CD4-positive, alpha-beta T cell treated with Interleukin-6 at 100 ng/mL for 8 hours (primary cell): Measurements from ENCODE around the gene RNGTT.
"Not testable (repeated sequence)": the region's sequence is repeated elsewhere in the genome, so short reads cannot be mapped to it uniquely, and the experiment has no call there.

Experiments
- DNase-seq: peaks from one replicate; pipeline ENCODE4 v3.0.0-alpha.2; 2020; ENCODE audit warnings: mixed read lengths, low spot score

The RNGTT gene

DNA sequence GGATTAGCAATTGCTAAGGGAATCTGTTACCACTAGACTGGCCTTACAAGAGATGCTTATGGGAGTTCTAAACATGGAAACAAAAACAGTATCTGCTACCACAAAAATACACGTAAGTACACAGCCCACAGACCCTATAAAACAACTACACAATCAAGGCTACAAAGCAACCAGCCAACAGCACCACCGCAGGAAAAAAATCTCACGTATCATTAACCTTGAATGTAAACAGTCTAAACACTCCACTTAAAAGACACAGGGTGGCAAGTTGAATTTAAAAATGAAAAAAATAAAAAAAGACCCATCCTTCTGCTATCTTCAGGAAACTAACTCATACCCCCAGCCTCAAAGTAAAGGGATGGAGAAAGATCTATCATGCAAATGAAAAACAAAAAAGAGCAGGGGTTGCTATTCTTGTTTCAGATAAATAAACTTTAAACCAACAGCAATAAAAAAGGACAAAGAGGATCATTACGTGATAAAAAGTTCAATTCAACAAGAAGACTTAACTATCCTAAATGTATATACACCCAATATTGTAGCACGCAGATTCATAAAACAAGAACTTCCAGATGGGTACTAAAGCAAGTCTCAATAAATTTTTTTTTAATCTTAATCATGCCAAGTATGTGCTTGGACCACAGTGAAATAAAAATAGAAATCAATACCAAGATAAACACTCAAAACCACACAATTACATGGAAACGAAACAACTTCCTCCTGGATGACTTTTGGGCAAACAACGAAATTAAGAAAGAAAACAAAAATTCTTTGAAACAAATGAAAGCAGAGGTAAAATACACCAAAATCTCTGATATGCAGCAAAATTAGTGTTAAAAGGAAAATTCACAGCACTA, 52.3 kb downstream of the RNGTT start:
- no peak for DNase-seq

GRCh38 chr6:88908598-88909548, 54.5 kb downstream of the RNGTT start:
- no peak for DNase-seq

- not testable (repeated sequence) for DNase-seq
Observed at GRCh38 chr6:88907148-88907547, 56.3 kb downstream of the RNGTT start.

- no peak for DNase-seq
Observed at GRCh38 chr6:88899569-88900316, 63.7 kb downstream of the RNGTT start.

GRCh38 chr6:88895911-88896310, 67.5 kb downstream of the RNGTT start:
- no peak for DNase-seq

GRCh38 chr6:88890860-88891845, 72.3 kb downstream of the RNGTT start:
- DNase-seq, result no peak

GRCh38 chr6:88890394-88890793, 73.0 kb downstream of the RNGTT start:
- DNase-seq, result no peak

- no peak for DNase-seq
Observed at GRCh38 chr6:88884361-88884760, 79.1 kb downstream of the RNGTT start.

GRCh38 chr6:88882536-88882935, 80.9 kb downstream of the RNGTT start:
- no peak for DNase-seq

DNA sequence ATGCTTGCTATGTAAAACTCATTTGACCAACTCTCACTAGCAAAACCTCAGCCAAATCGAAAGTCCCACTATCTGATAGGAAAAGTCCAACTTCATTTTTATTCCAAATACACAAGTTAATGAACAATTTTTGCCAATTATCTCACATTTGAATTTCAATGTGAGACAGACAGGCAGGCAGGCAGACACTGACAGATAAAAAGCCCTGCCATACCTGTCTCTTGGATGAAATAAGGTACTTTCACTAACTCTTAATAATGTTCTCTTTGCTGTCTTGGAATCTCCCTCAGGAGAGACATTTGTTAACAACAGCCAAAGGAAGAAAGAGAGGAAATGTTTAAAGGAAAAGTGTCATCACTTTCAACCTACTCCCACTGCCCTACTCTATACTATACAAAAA, 82.0 kb downstream of the RNGTT start:
- no peak for DNase-seq

GRCh38 chr6:88880021-88880420, 83.4 kb downstream of the RNGTT start:
- DNase-seq, result no peak

DNA sequence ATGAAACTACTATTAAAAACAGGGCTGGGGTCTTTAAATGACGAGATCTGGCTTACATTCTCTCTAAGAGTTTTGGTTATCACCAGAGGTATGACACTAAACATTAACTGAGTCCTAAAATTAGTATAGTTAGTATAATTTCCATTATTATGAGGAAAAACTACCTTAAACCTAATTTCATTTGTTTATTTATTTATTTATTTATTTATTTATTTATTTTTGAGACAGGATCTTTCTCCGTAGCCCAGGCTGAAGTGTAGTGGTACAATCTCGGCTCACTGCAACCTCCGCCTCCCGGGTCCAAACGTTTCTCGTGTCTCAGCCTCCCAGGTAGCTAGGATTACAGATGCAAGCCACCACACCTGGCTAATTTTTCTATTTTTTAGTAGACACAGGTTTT, 85.5 kb downstream of the RNGTT start:
- no peak for DNase-seq

GRCh38 chr6:88872962-88873361, 90.5 kb downstream of the RNGTT start:
- no peak for DNase-seq

DNA sequence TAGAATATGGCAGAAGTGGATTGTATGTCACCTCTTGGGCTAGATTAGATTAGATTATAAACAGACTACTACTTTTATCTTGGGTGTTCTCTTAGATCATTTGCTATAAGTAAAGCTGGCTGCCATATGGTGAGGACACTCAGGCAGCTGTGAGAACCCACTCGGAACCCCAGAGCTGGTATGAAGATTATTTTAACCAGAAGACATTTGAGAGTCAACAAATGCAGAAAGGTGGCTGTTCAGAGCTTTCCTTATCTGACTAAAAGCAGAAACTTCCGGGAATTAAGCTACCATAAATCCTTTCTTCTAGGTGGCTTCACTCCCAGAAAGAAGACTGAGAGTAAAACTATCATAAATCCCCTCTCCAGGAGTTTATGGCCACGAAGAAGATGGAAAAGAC, 91.9 kb downstream of the RNGTT start:
- no peak for DNase-seq

DNA sequence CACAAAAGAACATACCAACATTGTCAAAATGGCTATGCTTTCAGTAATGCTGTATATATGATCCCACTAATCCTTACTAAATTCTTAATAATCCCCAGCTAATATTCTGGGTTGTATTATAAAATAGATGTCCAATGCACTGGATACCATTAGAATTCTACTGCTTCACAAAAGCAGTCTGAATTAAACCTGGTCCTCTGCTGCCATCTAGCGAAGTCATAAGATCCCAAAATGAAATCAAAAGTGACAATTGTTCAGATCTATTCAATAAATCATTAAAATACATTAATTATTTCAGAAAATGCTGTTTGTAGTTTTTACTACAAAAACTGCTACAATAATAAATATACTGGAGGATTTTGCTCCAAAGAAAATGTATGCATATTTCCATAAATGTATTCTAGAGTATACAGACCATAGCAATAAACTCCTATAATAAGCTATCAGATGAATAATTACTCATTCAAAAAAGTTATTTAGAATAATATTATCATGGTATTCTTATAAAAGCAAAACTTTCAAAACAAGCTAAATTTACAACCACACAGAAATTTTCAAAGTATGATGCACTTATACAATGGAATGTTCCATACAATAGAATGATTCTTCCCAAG, 92.6 kb downstream of the RNGTT start:
- DNase-seq, result peak; percentile 32

GRCh38 chr6:88869263-88870020, 94.0 kb downstream of the RNGTT start:
- no peak for DNase-seq

- no peak for DNase-seq
Observed at GRCh38 chr6:88867841-88868731, 95.3 kb downstream of the RNGTT start.

DNA sequence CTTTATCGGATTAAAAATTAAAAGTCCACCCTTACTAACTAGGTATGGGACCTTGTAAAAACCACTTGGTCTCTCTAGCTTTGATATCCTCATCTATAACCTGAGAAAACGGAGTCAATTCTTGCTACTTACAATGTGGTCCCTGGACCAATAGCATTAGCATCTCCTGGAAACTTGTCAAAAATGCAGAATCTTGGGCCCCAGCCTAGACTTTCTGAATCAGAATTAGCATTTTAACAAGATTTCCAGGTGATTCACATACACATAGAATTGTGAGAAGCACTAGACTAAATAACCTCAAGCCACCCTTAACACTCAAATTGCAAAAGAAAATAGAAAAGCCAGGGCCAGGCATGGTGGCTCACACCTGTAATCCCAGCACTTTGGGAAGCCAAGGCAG, 96.6 kb downstream of the RNGTT start:
- DNase-seq, result no peak

- DNase-seq, result no peak
Observed at GRCh38 chr6:88865275-88865674, 98.1 kb downstream of the RNGTT start.
